ENCODE data around the gene TPRX1. TPM values are rescaled to one million over a fixed set of nuclear protein-coding genes. Genes with fewer than 3 reads are reported as not detected.
A peak's percentile ranks its signal among the peaks of the same experiment; 100 is the strongest.
"Not testable (repeated sequence)": the region's sequence is repeated elsewhere in the genome, so short reads cannot be mapped to it uniquely, and the experiment has no call there.

The TPRX1 gene
- total RNA-seq, 1 donor from 2014 or later, result not detected

GRCh38 chr19:47767349-47767748 lies 37.0 kb downstream of the TPRX1 start:
- TF ChIP-seq CTCF (IDR thresholded peaks at IDR 0.05), result no peak

GRCh38 chr19:47766670-47767069 lies 37.7 kb downstream of the TPRX1 start:
- no peaks in the 10 kb centered on the region for H3K36me3 Mint-ChIP-seq (ENCODE audit: low read depth)
- no peak for TF ChIP-seq CTCF (IDR thresholded peaks at IDR 0.05)
- no peak for DNase-seq (ENCODE audit: low spot score)
- no peaks in the 10 kb centered on the region for H3K4me1 Mint-ChIP-seq (ENCODE audit: low read depth)
- no peak overlapping the region for H3K27ac Mint-ChIP-seq (ENCODE audit: unreplicated experiment)
- peaks cover 7% of the 10 kb centered on the region for H3K27me3 Mint-ChIP-seq (ENCODE audit: low read depth)
- no peaks in the 10 kb centered on the region for H3K9me3 Mint-ChIP-seq (ENCODE audit: low read depth)
- H3K4me3 Mint-ChIP-seq (ENCODE audit: unreplicated experiment), result no peak overlapping the region

More at GRCh38 chr19:47767349-47767748, 37.0 kb downstream of the TPRX1 start:
- Mint-ChIP-seq H3K4me1 (ENCODE audit: low read depth) (no peaks in the 10 kb centered on the region), H3K36me3 (ENCODE audit: low read depth) (no peaks in the 10 kb centered on the region), H3K27ac (ENCODE audit: unreplicated experiment) (no peak overlapping the region), H3K9me3 (ENCODE audit: low read depth) (no peaks in the 10 kb centered on the region), H3K4me3 (ENCODE audit: unreplicated experiment) (no peak overlapping the region), H3K27me3 (ENCODE audit: low read depth) (peaks cover 7% of the 10 kb centered on the region)
- no peak for DNase-seq (ENCODE audit: low spot score)

- H3K9me3 Mint-ChIP-seq (ENCODE audit: low read depth), result no peaks in the 10 kb centered on the region
- no peak for DNase-seq (ENCODE audit: low spot score)
- no peaks in the 10 kb centered on the region for H3K36me3 Mint-ChIP-seq (ENCODE audit: low read depth)
- H3K27me3 Mint-ChIP-seq (ENCODE audit: low read depth), result peaks cover 7% of the 10 kb centered on the region
- H3K4me3 Mint-ChIP-seq (ENCODE audit: unreplicated experiment), result no peak overlapping the region
- no peak overlapping the region for H3K27ac Mint-ChIP-seq (ENCODE audit: unreplicated experiment)
- TF ChIP-seq CTCF (IDR thresholded peaks at IDR 0.05), result no peak
- H3K4me1 Mint-ChIP-seq (ENCODE audit: low read depth), result no peaks in the 10 kb centered on the region
Measured at GRCh38 chr19:47766359-47766620, 38.1 kb downstream of the TPRX1 start.

- Mint-ChIP-seq H3K9me3 (ENCODE audit: low read depth) (no peaks in the 10 kb centered on the region), H3K27me3 (ENCODE audit: low read depth) (peaks cover 7% of the 10 kb centered on the region), H3K4me3 (ENCODE audit: unreplicated experiment) (no peak overlapping the region), H3K27ac (ENCODE audit: unreplicated experiment) (no peak overlapping the region), H3K36me3 (ENCODE audit: low read depth) (no peaks in the 10 kb centered on the region), H3K4me1 (ENCODE audit: low read depth) (no peaks in the 10 kb centered on the region)
- TF ChIP-seq CTCF (IDR thresholded peaks at IDR 0.05), result peak; percentile 88
- no peak for DNase-seq (ENCODE audit: low spot score)
Measured at GRCh38 chr19:47765523-47766358, 38.6 kb downstream of the TPRX1 start.

GRCh38 chr19:47764705-47765104 lies 39.6 kb downstream of the TPRX1 start:
- not testable (repeated sequence) for H3K4me3 Mint-ChIP-seq (ENCODE audit: unreplicated experiment); H3K36me3 Mint-ChIP-seq (ENCODE audit: low read depth); H3K4me1 Mint-ChIP-seq (ENCODE audit: low read depth); H3K9me3 Mint-ChIP-seq (ENCODE audit: low read depth); H3K27me3 Mint-ChIP-seq (ENCODE audit: low read depth); DNase-seq (ENCODE audit: low spot score); H3K27ac Mint-ChIP-seq (ENCODE audit: unreplicated experiment)
